HTR-8/SVneo (cell line): ENCODE results near the gene ANKRD22.

Experiments used
- DNase-seq: peaks from one replicate; pipeline ENCODE4 v3.0.0; 2011; ENCODE audit warnings: low spot score, mixed read lengths; ENCODE audit not compliant: insufficient read length
- FAIRE-seq: peaks from 2 replicates; lab custom pipeline; 2011; peaks lifted over from hg19 to GRCh38; lab: Jason Lieb, UNC

ANKRD22 gene

DNA sequence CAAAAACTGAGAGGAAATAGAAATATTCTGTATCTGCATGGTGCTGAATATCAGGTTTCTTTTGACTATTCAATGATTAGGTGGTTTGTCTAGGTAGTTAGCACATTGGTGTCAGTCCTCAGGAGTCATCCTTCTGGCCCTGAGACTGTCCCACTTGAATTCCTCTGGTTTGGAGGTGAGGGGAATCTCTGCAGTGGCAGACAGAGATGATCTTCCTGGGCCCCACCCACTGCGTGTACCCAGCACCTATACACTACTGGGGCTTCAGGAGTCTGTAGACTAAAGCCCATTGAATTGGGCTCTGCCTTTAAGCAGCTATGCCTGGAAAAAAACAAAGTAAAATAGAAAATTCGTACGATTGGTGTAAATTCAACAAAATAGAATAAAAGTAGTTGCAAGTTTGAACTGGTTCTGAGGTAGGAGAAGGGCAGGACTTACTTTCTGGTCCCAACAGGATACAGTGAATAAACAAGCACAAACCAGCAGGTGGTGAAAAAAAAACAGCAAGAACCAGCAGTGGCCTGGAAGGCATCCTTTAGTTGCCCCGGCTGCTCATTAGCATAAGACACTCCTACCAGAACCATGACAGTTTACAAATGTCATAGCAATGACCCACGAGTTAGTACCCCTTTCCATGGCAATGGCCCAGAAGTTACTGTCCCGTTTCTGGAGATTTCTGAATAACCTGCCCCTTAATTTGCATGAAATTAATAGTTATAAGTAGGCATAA lies 47.4 kb downstream of the ANKRD22 start:
- FAIRE-seq (no peak), DNase-seq (no peak)

DNA sequence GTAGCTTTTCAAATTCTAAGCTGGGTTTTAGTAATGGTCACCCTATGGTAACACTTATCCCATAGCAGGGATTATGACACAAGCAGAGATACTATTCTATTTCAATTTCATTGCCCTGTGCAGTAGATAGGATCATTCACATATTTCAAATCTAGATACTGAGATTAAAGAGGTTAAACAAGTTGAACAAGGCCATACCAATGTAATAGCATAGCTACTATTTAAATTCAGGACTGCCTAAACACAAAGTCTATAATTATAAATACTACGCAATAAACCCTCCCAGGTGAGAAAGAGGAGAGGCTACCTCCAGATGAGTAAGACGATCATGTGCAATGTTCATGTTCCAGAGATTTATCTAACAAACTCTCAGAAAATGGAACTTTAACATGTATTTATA lies 48.0 kb downstream of the ANKRD22 start:
- no peak for FAIRE-seq
- no peak for DNase-seq

DNA sequence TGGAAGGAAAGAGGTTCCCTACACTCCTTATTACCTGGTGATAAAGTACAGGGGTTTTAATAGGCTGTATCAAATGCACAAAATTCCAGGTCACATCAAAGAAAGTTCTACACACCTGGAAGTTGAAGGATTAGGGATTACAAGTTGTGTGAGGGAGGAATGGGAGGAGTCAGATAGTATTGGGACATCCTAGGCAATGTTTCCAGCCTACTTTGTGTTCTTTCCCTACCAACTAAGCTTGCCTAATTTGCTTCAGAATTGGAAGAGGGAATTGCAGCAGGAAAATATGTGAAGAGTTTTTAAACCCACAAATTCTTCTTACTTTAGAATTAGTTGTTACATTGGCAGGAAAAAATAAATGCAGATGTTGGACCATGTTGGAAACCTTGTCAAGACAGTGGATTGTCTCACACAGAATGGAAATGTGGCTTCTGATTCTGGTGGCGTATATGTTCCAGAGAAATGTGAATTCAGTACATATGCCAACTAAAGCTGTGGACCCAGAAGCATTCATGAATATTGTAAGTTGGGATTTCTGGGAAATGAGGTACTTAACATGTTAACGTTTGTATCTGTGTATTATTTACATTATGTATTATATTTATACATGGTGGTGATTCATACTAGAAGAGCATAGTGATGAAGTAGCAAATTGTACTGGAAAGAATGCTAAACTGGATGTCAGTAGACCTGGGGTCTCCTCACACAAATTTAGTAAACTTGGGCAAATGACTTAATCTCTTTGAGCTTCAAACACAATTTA lies 48.9 kb downstream of the ANKRD22 start, which contains the start of gene LIPM:
Gene LIPM (plus strand): TSS at position 208 of the 763 bp plus-strand sequence. CDS start 167 bp downstream, at position 375.
- FAIRE-seq (no peak), DNase-seq (no peak)

DNA sequence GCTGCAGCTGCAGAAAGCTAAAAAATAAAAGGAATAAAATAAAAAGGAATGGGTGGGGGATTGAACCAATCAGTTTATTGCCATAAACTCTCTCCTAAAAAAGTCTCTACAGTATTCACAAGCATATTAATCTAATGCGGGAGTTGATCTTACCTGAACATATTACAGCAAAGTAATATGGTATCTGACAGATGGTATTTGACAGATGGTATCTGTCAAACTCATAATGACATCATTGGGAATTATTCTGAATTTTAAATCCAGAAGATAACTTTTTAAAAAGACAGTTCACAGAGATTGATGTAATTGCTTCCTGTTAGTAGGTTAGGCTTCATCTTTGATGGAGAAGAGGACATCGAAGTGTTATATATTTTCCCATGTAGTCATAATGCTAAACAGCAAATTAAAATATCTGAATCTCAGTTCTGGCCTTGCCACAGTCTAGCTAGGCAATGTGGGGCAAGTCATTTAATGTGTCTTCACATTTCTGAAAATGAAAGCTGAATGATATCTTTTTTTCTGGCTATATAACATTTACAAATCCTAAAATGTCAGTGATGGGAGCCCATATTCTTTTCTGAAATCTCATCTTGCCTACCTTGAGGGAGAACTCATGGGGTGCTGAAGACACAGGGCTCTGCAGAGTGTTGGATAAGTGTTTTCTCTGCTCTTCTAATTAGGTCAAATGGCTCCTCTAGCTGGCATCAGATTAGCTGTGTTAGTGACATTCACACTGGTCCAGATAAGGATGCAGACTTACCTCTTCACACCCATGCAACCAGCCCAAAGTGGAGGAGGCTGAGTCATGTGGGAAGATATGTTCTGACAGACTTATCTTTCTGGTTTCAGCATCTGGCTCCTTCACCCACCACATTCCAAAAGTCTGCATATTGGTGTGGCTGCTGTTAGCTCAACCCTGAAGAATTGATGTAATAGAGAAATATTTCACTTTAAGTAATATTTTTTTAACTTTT lies 51.2 kb downstream of the ANKRD22 start:
- FAIRE-seq (no peak), DNase-seq (no peak)

DNA sequence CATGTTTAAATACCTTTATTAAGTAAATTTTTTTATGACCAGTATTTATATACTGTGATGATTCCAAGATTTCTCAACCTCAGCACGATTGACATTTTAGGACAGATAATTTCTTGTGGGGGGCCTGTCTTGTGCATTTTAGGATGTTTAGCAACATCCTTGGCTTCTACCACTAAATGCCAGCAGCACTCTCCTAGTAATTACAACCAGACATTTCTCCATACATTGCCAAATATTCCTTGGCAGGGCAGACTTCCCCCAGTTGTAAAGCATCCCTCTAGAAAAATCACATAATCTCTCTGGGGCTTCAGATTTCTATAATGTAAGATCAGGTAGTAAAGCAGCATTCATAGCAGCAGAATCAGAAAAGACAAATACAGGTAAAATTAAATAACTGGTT lies 56.9 kb downstream of the ANKRD22 start:
- no peak for FAIRE-seq
- no peak for DNase-seq

DNA sequence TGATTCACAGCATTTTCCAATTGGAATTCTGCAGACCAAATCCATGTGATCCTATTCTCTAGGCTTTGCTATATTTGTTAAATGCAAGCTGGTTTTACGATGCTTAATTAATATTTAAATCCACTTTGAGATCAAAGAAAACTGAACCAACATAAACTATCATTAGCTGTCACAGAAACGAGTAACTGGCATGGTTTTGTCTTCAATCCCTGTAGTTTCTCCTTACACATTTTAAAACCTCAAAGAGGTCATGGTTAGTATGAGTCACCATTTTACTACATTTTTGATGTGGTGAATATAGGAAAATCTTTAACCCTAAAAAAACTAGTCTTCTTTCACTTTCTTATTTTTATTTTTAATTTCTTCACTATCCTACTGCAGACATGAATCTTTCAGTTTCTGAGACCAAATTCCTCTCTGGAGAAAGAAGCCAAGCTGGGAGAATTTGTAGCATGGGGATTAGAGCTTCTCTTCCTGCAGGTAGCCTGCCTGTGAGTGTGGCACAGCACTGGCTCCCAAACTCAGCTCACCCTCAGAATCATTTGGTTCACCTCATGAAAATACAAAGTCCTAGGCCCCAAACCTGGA lies 57.8 kb downstream of the ANKRD22 start:
- FAIRE-seq: no peak
- DNase-seq: peak; percentile 3

DNA sequence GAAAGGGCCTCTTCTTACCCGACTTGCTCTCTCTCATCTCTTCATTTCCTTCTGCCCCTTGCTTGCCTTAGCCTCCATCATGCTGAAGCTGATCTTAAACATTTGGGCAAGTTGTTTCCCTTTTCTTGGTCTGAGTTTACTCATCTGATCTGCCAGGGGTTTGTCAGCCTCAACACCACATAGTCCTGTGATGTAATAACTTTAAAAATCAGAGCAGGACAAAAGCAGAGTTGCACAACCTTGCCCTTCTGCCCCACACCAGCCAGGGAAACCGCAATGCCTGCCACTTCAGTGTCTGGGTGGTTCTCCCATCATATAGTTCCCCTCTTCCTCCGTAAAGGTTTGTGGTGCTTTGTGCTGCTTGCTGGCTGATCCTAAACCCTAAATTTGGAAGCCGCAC lies 59.0 kb downstream of the ANKRD22 start:
- FAIRE-seq (no peak), DNase-seq (no peak)

DNA sequence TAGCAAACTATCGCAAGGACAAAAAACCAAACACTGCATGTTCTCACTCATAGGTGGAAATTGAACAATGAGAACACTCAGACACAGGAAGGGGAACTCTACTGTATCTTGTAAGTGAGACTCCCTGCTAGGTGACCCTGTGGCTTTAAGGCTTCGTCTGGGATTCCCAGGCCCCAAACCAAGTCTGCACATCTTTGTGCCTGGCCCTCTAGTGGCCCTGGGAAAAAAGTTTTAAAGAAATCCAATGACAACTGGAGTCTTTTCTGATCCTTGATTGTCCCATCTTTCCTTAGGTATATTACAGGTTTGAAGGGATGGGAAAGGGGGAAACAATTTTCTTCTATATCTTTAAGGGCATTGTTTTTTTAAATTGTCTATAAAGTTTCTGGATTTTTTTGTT lies 59.7 kb downstream of the ANKRD22 start:
- FAIRE-seq (no peak), DNase-seq (peak; percentile 5)

DNA sequence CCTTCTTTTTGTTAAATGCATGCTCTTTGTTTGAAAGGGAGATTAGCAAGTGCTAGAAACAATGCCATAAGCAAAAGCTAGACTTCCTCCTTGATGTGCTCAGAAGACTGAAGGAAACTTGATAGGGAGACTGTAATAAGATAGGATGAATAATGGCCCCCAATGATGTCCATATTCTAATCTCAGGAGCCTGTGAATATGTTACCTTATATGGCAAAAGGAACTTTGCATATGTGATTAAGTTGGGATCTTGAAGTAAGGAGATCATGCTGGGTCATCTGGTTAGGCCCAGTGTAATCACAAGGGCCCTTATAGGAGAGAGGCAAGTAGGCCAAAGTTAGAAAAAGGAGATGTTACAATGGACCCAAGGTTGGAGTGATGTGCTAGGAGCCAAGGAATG lies 62.7 kb downstream of the ANKRD22 start:
- no peak for FAIRE-seq

DNA sequence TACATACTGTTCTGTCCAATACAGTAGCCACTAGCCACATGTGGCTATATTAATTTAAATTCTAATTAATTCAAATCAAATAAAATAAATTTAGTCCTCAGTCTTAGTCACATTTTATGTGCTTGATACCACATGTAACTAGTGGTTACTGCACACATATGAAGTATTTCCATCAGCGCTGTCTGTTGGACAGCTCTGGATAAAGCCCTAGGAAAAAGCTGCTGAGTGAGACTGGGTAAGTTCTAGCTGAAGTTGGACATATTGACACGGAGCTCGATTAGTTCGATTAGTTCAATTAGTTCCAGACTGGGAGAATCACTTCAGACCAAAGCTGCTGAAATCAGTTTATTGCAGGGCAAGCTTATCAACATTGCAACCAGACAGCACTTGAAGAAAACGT lies 64.2 kb downstream of the ANKRD22 start:
- DNase-seq: no peak
- FAIRE-seq: no peak

More for the DNA sequence above, 62.7 kb downstream of the ANKRD22 start:
- DNase-seq: no peak

DNA sequence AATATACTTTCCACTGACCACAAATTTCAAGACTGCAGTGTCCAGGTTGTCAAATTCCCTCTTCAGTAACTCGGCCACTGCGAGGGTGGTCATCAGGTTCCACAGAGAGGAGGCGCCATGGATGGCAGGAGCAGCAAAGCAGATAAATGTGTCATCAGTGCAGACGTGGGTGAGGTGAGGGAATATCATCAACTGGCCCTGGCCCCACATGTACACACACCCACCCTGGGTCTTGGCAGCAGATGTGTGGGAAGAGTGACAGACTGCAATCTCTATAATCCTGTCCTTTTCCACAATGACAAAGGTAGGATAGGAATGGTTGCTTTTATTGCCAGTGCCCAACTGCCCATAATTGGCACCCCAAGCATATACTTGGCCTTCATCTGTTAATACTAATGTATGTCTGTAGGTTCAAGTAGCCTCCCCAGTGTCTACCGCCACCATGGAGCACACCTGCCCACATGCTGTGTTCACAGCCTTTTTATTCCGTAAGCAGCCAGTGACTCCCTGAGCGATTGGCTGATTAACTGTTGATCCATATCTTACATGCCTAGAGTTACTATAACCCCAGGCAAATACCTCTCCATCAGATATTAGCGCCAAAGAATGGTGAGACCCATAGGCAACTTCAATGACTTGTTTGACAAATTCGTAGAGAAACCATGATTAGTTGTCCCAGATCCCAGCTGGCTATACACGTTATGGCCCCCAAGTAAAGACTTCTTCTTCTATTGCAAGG lies 65.4 kb downstream of the ANKRD22 start:
- DNase-seq (no peak), FAIRE-seq (no peak)

DNA sequence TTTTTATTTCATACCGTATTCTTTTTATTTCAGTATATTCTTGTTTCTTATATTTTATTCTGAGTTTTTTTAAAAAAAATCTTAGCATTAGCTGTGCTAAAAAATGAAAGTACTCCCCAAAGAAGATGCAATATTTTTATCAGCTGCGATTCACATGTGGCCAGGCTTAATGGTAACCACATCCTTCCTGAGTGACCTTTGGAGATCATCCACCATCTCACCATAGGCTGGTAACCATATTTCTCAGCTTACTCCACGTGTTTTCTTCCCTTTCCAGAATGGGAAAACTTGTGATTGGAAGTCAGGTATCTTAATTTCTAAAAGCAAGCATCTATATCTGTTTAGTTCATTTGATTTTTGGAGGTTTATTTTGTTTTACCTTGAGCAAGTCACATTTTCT lies 67.9 kb downstream of the ANKRD22 start:
- no peak for DNase-seq
- FAIRE-seq: no peak

DNA sequence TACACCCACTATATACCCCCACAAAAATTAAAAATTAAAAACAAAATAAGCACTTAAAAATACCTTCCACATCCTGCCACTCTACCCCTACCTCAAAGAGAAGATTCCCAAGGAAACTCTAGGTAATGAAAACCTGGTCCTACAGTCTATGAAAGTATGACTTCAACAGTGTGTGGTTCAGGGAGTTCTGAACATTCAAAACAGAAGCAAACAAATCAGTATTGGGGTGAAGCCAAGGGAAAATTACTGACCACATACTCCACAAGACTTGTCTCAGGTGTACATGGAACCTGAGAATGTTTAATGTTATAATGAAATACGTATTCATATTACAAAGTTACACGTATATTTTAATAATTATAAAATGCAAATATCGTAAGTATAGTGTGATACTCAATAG lies 69.4 kb downstream of the ANKRD22 start:
- FAIRE-seq (no peak), DNase-seq (no peak)

DNA sequence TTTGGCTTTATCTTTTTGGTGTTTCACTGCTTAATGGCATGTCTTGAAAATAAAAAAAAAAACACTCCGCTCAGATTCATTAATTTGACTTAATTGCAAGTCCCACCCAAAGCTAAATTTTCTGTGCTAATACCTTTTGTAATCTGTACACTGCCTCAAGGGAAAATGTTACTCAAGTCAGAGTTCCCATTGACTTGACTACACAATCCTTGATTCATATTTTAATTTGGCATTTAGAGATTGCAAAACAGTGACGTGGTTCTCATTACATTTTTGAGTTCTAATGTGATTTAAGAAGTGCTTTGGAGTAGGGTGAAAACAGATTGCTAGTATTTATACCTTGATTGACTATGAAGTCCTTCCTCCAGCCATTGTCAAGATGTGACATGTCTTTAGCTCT lies 70.4 kb downstream of the ANKRD22 start:
- FAIRE-seq (no peak), DNase-seq (no peak)
